Natural killer cell (primary cell): ENCODE data around the gene CALCOCO2. TPM values are rescaled to one million over a fixed set of nuclear protein-coding genes. Genes with fewer than 3 reads are reported as not detected.
"Not testable (repeated sequence)": the region's sequence is repeated elsewhere in the genome, so short reads cannot be mapped to it uniquely, and the experiment has no call there.

Source experiments
- ATAC-seq, 3 donors: fragments of 150-1000 bp in 2 of 3; fragments of 200-7000 bp in 1 of 3; cut with Tn5 transposase; 1 replicate in 1 of 3; 2 replicates in 2 of 3; pipeline ENCODE4 v1.10.0; 2021; ENCODE audit warnings: mild to moderate bottlenecking in 2 of 3, moderate library complexity in 2 of 3
- DNase-seq, 2 donors: peaks; one replicate each; pipeline versions ENCODE4 v3.0.0 to v3.0.0-alpha.2; 2013 to 2021; ENCODE audit warnings: mixed read lengths in 1 of 2
- H3K27ac ChIP-seq: one replicate; pipeline ENCODE4 v1.5.1; 2013; ENCODE audit warnings: mild to moderate bottlenecking, low read length
- H3K27me3 ChIP-seq: one replicate; pipeline ENCODE4 v1.6.1; 2013; ENCODE audit warnings: low read length; ENCODE audit not compliant: control insufficient read depth, insufficient read depth
- H3K36me3 ChIP-seq: one replicate; pipeline ENCODE4 v1.6.1; 2013; ENCODE audit warnings: low read length; ENCODE audit not compliant: control insufficient read depth, insufficient read depth
- H3K4me1 ChIP-seq: one replicate; pipeline ENCODE4 v1.6.1; 2013; ENCODE audit warnings: low read length; ENCODE audit not compliant: control insufficient read depth, insufficient read depth
- H3K4me3 ChIP-seq: one replicate; pipeline ENCODE4 v1.5.1; 2013; ENCODE audit warnings: low read length
- H3K9me3 ChIP-seq: one replicate; pipeline ENCODE4 v1.6.1; 2013; ENCODE audit warnings: low read length; ENCODE audit not compliant: control insufficient read depth, insufficient read depth
- H3K27ac Mint-ChIP-seq, 2 donors: one replicate each; pipeline ENCODE4 v1.8.0; 2022; ENCODE audit warnings: mild to moderate bottlenecking in 2 of 2, mixed read lengths in 2 of 2, moderate library complexity in 1 of 2
- H3K27me3 Mint-ChIP-seq, 2 donors: one replicate each; pipeline ENCODE4 v1.8.0; 2022; ENCODE audit warnings: low read depth in 2 of 2, mixed read lengths in 2 of 2
- H3K36me3 Mint-ChIP-seq: one replicate; pipeline ENCODE4 v1.8.0; 2022; ENCODE audit warnings: mixed read lengths
- H3K4me1 Mint-ChIP-seq, 2 donors: one replicate each; pipeline ENCODE4 v1.8.0; 2022; ENCODE audit warnings: mixed read lengths in 2 of 2
- H3K4me3 Mint-ChIP-seq: one replicate; pipeline ENCODE4 v1.8.0; 2022; ENCODE audit warnings: mild to moderate bottlenecking, moderate library complexity, mixed read lengths
- H3K9me3 Mint-ChIP-seq, 2 donors: one replicate each; pipeline ENCODE4 v1.8.0; 2022; ENCODE audit warnings: mixed read lengths in 2 of 2
- WGBS: methylation state at CpG from one replicate; pipeline ENCODE4 v1.1.7; 2013; ENCODE audit warnings: missing lambda C conversion rate; ENCODE audit not compliant: insufficient coverage; 5-methylcytosine and 5-hydroxymethylcytosine counted together
- intact Hi-C: fragments of 100-400 bp; cut with micrococcal nuclease; formaldehyde crosslinking; loops from one replicate; pipeline ENCODE4 v1.14.2; 2022
- total RNA-seq, 4 donors: library from RNA; stranded (reverse); fragments of 120-200 nt in 1 of 4; gene quantifications; one replicate each; pipeline versions ENCODE4 v1.2.3 to v1.2.4, GENCODE V29; 2013 to 2022
- TF ChIP-seq, protein P1 (sequence below): fragments of 200-600 bp; IDR thresholded peaks from one replicate; pipeline ENCODE4 v1.8.0; 2022; ENCODE audit warnings: antibody characterized with exemption

CALCOCO2 gene
- total RNA-seq, 3 donors from 2014 or later (not counting 1 experiment from before 2014, with no cell fraction given) = 175 to 188 (median 179) TPM

GRCh38 chr17:48871035-48871550, 40.3 kb downstream of the CALCOCO2 start:
- Mint-ChIP-seq H3K27me3 (peaks cover 0 to 6% of the 10 kb centered on the region in 2 donors), H3K4me1 (peaks cover 0 to 4% of the 10 kb centered on the region in 2 donors), H3K9me3 (no peaks in the 10 kb centered on the region), H3K27ac (no peak overlapping the region), H3K4me3 (no peak overlapping the region), H3K36me3 (no peaks in the 10 kb centered on the region)
- Histone ChIP-seq H3K4me3 (no peak overlapping the region), H3K9me3 (no peaks in the 10 kb centered on the region), H3K27ac (no peak overlapping the region), H3K4me1 (no peaks in the 10 kb centered on the region), H3K27me3 (no peaks in the 10 kb centered on the region), H3K36me3 (peaks cover 2% of the 10 kb centered on the region)
- intact Hi-C loops = no loop called here
- TF ChIP-seq, protein P1, sequence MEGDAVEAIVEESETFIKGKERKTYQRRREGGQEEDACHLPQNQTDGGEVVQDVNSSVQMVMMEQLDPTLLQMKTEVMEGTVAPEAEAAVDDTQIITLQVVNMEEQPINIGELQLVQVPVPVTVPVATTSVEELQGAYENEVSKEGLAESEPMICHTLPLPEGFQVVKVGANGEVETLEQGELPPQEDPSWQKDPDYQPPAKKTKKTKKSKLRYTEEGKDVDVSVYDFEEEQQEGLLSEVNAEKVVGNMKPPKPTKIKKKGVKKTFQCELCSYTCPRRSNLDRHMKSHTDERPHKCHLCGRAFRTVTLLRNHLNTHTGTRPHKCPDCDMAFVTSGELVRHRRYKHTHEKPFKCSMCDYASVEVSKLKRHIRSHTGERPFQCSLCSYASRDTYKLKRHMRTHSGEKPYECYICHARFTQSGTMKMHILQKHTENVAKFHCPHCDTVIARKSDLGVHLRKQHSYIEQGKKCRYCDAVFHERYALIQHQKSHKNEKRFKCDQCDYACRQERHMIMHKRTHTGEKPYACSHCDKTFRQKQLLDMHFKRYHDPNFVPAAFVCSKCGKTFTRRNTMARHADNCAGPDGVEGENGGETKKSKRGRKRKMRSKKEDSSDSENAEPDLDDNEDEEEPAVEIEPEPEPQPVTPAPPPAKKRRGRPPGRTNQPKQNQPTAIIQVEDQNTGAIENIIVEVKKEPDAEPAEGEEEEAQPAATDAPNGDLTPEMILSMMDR = no peak
- no peak for DNase-seq
- no peak for ATAC-seq
- 37% methylated on average over 2 of the region's 4 CpGs for WGBS

GRCh38 chr17:48871551-48872351, 40.9 kb downstream of the CALCOCO2 start:
- Mint-ChIP-seq H3K4me1 (peaks cover 0 to 4% of the 10 kb centered on the region in 2 donors), H3K27ac (no peak overlapping the region), H3K4me3 (no peak overlapping the region), H3K27me3 (peaks cover 0 to 6% of the 10 kb centered on the region in 2 donors), H3K36me3 (no peaks in the 10 kb centered on the region), H3K9me3 (no peaks in the 10 kb centered on the region)
- Histone ChIP-seq H3K4me3 (no peak overlapping the region), H3K36me3 (no peaks in the 10 kb centered on the region), H3K4me1 (no peaks in the 10 kb centered on the region), H3K27me3 (no peaks in the 10 kb centered on the region), H3K9me3 (no peaks in the 10 kb centered on the region), H3K27ac (no peak overlapping the region)
- no peak for DNase-seq
- TF ChIP-seq, protein P1 = no peak
- WGBS = 80% methylated on average over 11 of the region's 11 CpGs
- ATAC-seq = no peak
- intact Hi-C loops = no loop called here

DNA sequence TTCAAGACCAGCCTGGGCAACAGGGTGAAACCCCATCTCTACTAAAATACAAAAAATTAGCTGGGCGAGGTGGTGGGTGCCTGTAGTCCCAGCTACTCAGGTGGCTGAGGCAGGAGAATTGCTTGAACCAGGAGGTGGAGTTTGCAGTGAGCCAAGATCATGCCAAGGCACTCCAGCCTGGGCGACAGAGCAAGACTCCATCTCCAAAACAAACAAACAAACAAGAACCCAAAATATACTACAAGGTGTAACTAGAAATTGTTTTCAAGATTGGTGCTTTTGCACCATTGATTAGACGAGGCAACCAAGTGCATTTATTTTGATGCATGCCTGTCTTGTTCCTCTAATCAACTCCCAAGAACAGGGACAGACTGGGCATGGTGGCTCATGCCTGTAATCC, 41.6 kb downstream of the CALCOCO2 start:
- H3K36me3 Mint-ChIP-seq, H3K27me3 Mint-ChIP-seq, H3K4me3 Mint-ChIP-seq, H3K27ac Mint-ChIP-seq, H3K36me3 ChIP-seq, H3K4me1 Mint-ChIP-seq, intact Hi-C loops, H3K4me1 ChIP-seq, H3K9me3 ChIP-seq, ATAC-seq, H3K27me3 ChIP-seq, H3K4me3 ChIP-seq, H3K27ac ChIP-seq, H3K9me3 Mint-ChIP-seq, DNase-seq: not testable (repeated sequence)
- WGBS = 96% methylated on average over 3 of the region's 3 CpGs

- Mint-ChIP-seq H3K27me3 (peaks cover 0 to 9% of the 10 kb centered on the region in 2 donors), H3K36me3 (no peaks in the 10 kb centered on the region), H3K9me3 (no peaks in the 10 kb centered on the region), H3K4me3 (no peak overlapping the region), H3K4me1 (peaks cover 0 to 4% of the 10 kb centered on the region in 2 donors), H3K27ac (no peak overlapping the region)
- H3K4me1 ChIP-seq = no peaks in the 10 kb centered on the region
- H3K9me3 ChIP-seq = no peaks in the 10 kb centered on the region
- H3K27me3 ChIP-seq = no peaks in the 10 kb centered on the region
- ATAC-seq (no peak), DNase-seq (no peak)
- 94% methylated on average over 1 of the region's 1 CpG for WGBS
- no peak overlapping the region for H3K27ac ChIP-seq
- H3K4me3 ChIP-seq = no peak overlapping the region
- intact Hi-C loops = no loop called here
- no peaks in the 10 kb centered on the region for H3K36me3 ChIP-seq
- TF ChIP-seq, protein P1 = no peak
Observed at GRCh38 chr17:48873209-48873608, 42.4 kb downstream of the CALCOCO2 start.
